Muscle layer of duodenum (tissue), 2 donors: ENCODE measurements around the gene ABCA6.
A peak's percentile ranks its signal among the peaks of the same experiment; 100 is the strongest.
"Not testable (repeated sequence)": the region's sequence is repeated elsewhere in the genome, so short reads cannot be mapped to it uniquely, and the experiment has no call there.

Source experiments
- H3K27ac ChIP-seq: one replicate; pipeline ENCODE4 v1.7.0; 2013; ENCODE audit warnings: mild to moderate bottlenecking, low read length
- H3K27me3 ChIP-seq: one replicate; pipeline ENCODE4 v1.7.0; 2013; ENCODE audit warnings: low read depth, mild to moderate bottlenecking, control low read depth, low read length
- H3K36me3 ChIP-seq, 2 donors: one replicate each; pipeline ENCODE4 v1.7.0; 2013; ENCODE audit warnings: low read length in 2 of 2, control low read depth in 1 of 2, mild to moderate bottlenecking in 1 of 2; ENCODE audit not compliant: insufficient read depth in 2 of 2, control insufficient read depth in 1 of 2
- H3K4me1 ChIP-seq, 2 donors: one replicate each; pipeline ENCODE4 v1.7.0; 2013; ENCODE audit warnings: low read length in 2 of 2, mild to moderate bottlenecking in 2 of 2, control low read depth in 1 of 2, moderate library complexity in 1 of 2; ENCODE audit not compliant: insufficient read depth in 2 of 2, control insufficient read depth in 1 of 2
- H3K4me3 ChIP-seq, 2 donors: one replicate each; pipeline ENCODE4 v1.7.0; 2013; ENCODE audit warnings: low read length in 2 of 2, low read depth in 1 of 2, mild to moderate bottlenecking in 1 of 2
- H3K9me3 ChIP-seq, 2 donors: one replicate each; pipeline ENCODE4 v1.7.0; 2013; ENCODE audit warnings: low read length in 2 of 2, control low read depth in 1 of 2, mild to moderate bottlenecking in 1 of 2; ENCODE audit not compliant: control insufficient read depth in 1 of 2
- donor health status: healthy.

Gene ABCA6

DNA sequence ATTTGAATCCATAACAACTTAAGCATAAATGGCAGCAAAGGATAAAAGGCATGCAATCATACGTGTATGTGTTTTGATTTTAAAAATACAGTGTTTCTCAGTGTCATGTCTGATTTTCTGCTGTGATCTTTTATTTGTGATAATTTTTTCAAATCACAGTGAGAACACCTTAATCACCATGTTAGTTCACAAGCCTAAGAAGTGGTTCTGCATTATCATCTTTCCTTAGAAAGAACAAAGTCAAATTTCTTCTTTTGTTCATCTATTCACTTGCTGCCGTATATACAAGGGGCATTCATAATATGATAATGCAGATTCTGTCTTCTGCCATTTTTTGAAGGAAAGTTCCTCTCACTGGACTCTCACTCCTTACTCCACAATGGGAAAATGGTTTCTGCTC lies 47.7 kb downstream of the ABCA6 start:
- Histone ChIP-seq H3K27me3 (no peaks in the 10 kb centered on the region), H3K36me3 (no peaks in the 10 kb centered on the region), H3K4me1 (no peaks in the 10 kb centered on the region), H3K4me3 (no peak overlapping the region), H3K9me3 (no peaks in the 10 kb centered on the region), H3K27ac (no peak overlapping the region)

DNA sequence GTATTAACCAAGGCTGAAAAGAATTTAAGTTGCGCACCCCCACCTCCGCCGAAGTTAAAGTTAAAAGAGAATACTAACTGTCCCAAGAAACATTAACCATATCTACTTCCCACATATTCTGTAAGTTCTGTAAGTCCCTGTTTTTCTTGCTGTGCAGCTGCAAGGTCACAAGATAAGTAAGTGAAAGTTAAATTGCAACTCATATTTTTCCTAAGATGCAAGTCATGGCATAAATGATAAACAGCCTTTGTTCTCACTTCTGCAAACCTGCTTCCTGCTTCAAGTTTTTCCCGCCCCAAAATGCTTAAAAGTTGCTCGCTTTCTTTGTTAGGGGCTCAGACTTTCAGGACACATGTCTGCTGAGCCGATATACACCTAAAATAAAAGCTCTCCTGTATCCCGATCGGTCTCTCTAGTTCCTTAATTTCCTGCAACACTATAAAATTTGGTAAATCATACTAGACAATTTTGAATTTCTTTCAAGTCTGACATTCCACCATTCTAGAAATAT lies 48.4 kb downstream of the ABCA6 start:
- no peaks in the 10 kb centered on the region for H3K4me1 ChIP-seq
- no peaks in the 10 kb centered on the region for H3K36me3 ChIP-seq
- no peak overlapping the region for H3K27ac ChIP-seq
- H3K27me3 ChIP-seq, result no peaks in the 10 kb centered on the region
- H3K9me3 ChIP-seq, result no peaks in the 10 kb centered on the region
- peak overlapping the region in 1 of 2 donors; percentile 8 for H3K4me3 ChIP-seq

DNA sequence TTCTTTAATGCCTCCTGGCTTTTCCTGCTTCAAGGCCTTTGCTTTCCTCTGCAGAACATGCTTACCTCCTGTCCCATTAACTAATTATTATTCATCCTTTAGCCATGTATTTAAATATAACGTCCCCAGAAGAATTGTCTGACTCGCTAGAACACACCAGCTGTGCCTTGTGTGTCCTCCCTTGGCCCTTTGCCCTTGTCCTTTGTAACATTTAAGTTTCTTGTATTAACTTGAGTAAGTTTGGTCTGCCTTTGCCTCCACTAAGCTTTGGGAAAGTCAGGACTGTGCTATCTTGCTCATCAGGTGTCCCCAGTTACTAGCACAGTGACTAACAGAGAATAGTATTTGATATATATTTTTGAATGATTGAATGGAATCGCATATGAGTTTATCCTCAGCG lies 51.3 kb downstream of the ABCA6 start:
- no peak overlapping the region for H3K4me3 ChIP-seq
- no peaks in the 10 kb centered on the region for H3K36me3 ChIP-seq
- no peaks in the 10 kb centered on the region for H3K27me3 ChIP-seq
- no peaks in the 10 kb centered on the region for H3K4me1 ChIP-seq
- no peaks in the 10 kb centered on the region for H3K9me3 ChIP-seq
- H3K27ac ChIP-seq, result no peak overlapping the region

DNA sequence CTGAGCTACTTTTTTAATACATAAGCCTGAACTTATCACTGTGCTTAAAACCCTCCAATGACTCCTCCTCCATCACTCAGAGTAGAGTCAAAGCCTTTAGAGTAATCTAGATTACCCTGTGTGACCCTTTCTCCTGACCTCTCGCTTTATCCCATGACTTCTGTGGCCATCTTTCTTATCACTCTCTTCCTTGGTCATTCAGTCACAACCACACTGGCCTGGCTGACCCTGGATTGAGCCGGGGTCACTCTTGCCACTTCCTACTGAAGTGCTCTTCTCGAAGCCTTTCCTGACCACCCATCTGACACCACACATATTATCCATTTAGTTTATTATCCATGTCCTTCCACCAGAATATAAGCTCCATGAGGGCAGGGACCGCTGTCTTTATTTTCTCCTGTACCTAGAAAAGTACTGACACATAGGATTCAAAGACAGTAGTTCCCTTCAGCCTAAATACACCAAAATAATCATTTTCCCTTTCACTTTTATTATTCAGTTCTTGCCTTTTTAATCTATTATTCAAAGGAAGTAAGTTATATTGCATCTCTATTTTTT lies 53.0 kb downstream of the ABCA6 start:
- Histone ChIP-seq H3K4me1 (no peaks in the 10 kb centered on the region), H3K27ac (no peak overlapping the region), H3K4me3 (no peak overlapping the region), H3K9me3 (no peaks in the 10 kb centered on the region), H3K36me3 (no peaks in the 10 kb centered on the region), H3K27me3 (no peaks in the 10 kb centered on the region)

DNA sequence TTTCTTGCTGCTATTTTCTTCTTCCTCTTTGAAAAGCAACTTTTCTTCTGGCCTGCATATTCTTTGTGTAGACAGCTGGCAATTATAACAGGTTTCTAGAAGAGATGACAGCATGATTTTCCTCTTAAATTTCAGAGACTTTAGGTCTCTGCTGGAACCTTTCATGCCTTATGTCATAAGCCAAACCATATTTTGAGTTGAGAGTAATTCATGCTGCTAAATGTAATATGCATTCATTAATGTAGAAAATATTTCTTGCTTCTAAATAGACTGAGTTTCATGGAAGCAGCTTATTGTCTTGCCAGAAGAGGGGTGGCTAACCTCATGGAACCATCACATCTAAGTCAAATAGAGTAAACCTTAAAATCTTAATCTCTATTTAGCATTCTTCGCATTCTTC lies 55.1 kb downstream of the ABCA6 start:
- Histone ChIP-seq H3K4me3 (no peak overlapping the region), H3K9me3 (peaks cover 3 to 5% of the 10 kb centered on the region in 2 donors), H3K36me3 (peaks cover 0 to 8% of the 10 kb centered on the region in 2 donors)

DNA sequence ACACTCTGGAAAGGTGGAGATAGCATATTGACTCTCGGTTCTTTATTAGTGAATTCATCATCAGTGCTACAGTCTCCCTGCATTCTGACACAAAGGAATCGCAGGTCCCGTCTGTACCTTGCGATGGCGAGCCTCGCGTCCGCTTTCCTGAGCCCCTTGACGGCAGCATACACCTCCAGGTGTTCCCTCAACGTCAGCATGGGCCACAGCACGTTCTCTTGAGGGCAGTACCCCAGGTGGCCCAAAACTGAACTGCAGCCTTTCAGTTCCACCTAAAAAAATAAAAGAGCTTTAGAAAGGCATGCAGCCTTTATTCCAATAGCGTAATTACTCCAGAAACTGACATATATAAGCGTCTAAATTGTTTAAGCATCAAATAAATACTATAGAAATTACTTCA lies 56.8 kb downstream of the ABCA6 start:
- Histone ChIP-seq H3K4me3 (no peak overlapping the region), H3K4me1 (no peaks in the 10 kb centered on the region), H3K36me3 (peaks cover 0 to 13% of the 10 kb centered on the region in 2 donors), H3K27ac (no peak overlapping the region), H3K27me3 (no peaks in the 10 kb centered on the region), H3K9me3 (peaks cover 3 to 5% of the 10 kb centered on the region in 2 donors)

More for the DNA sequence above, 55.1 kb downstream of the ABCA6 start:
- Histone ChIP-seq H3K4me1 (no peaks in the 10 kb centered on the region), H3K27ac (no peak overlapping the region), H3K27me3 (no peaks in the 10 kb centered on the region)

DNA sequence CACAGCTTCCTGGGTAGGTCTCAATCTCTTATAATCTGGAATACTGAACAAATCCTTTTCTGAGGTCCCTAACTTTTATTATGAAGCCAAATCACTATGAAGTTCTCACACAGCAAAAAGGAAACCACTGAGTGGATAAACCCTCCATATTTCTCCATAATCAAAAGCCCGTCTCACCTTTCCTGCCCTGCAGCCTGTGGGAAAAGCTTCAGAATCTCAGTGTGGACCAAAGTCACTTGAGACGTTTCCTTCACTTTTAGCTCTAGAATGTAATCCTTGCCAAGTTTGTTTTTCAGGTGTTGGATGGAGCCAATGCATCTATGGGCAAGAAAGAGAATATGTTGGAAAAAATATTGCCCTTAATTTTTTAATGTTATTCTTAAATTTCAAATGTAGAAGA lies 59.0 kb downstream of the ABCA6 start:
- Histone ChIP-seq H3K27me3 (no peaks in the 10 kb centered on the region), H3K9me3 (peaks cover 3 to 5% of the 10 kb centered on the region in 2 donors), H3K4me1 (no peaks in the 10 kb centered on the region), H3K27ac (no peak overlapping the region), H3K4me3 (no peak overlapping the region), H3K36me3 (peaks cover 4 to 20% of the 10 kb centered on the region in 2 donors)

DNA sequence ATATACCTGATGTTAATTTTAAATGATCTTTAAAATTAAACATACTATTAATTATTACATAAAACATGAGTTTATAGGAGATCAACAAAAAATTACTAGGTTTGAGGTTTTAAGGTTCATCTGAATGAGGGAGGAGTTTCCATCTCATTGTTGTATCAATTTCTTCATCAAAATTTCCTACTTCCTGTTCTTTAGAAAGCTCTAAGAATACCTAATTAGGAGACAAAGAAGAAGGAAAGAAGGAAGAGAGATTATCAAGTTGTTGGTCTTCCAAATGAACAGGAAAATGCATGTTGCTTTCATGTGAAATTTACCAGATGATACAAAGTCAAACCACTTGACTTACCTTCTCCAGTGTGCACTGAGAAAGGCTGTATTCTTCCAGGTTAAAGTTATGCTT lies 62.8 kb downstream of the ABCA6 start:
- Histone ChIP-seq H3K27me3 (no peaks in the 10 kb centered on the region), H3K9me3 (peaks cover 5 to 13% of the 10 kb centered on the region in 2 donors), H3K27ac (no peak overlapping the region), H3K4me3 (no peak overlapping the region), H3K36me3 (peaks cover 4 to 20% of the 10 kb centered on the region in 2 donors), H3K4me1 (no peaks in the 10 kb centered on the region)

DNA sequence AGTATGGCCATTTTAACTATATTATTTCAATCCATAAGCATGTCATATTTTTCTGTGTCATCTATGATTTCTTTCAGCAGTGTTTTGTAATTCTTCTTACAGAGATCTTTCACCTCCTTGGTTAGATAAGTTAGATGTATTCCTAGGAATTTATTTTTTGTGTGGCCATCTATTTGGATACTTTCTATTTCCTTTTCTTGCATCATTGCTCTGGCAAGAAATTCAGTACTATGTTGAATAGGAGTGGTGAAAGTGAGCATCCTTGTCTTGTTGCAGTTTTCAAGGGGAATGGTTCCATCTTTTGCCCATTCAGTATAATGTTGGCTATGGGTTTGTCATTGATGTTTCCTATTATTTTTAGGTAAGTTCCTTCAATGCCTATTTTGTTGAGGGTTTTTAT lies 65.9 kb downstream of the ABCA6 start:
- H3K4me3 ChIP-seq, result no peak overlapping the region
- H3K27ac ChIP-seq, result no peak overlapping the region
- peaks cover 0 to 12% of the 10 kb centered on the region in 2 donors for H3K9me3 ChIP-seq
- peaks cover 4 to 12% of the 10 kb centered on the region in 2 donors for H3K36me3 ChIP-seq
- no peaks in the 10 kb centered on the region for H3K4me1 ChIP-seq
- H3K27me3 ChIP-seq, result no peaks in the 10 kb centered on the region

DNA sequence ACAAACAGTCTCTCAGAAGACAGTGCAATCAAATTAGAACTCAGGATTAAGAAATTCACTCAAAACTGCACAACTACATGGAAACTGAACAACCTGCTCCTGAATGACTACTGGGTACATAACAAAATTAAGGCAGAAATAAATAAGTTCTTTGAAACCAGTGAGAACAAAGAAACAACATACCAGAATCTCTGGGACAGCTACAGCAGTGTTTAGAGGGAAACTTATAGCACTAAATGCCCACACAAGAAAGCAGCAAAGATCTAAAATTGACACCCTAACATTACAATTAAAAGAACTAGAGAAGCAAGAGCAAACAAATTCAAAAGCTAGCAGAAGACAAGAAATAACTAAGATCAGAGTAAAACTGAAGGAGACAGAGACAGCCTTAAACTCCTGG lies 68.3 kb downstream of the ABCA6 start:
- H3K36me3 ChIP-seq, H3K27me3 ChIP-seq, H3K27ac ChIP-seq, H3K4me1 ChIP-seq, H3K4me3 ChIP-seq: not testable (repeated sequence)
- peaks cover 0 to 12% of the 10 kb centered on the region in 2 donors for H3K9me3 ChIP-seq

DNA sequence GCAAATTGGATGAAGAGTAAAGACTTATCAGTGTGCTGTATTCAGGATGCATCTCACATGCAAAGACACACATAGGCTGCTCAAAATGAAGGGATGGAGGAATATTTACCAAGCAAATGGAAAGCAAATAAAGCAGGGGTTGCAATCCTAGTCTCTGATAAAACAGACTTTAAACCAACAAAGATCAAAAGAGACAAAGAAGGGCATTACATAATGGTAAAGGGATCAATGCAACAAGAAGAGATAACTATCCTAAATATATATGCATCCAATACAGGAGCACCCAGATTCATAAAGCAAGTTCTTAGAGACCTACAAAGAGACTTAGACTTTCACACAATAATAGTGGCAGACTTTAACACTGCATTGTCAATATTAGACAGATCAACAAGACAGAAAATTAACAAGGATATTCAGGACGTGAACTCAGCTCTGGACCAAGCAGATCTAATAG lies 68.9 kb downstream of the ABCA6 start:
- H3K27me3 ChIP-seq, H3K4me1 ChIP-seq, H3K27ac ChIP-seq, H3K36me3 ChIP-seq, H3K4me3 ChIP-seq: not testable (repeated sequence)
- H3K9me3 ChIP-seq, result peaks cover 0 to 12% of the 10 kb centered on the region in 2 donors

DNA sequence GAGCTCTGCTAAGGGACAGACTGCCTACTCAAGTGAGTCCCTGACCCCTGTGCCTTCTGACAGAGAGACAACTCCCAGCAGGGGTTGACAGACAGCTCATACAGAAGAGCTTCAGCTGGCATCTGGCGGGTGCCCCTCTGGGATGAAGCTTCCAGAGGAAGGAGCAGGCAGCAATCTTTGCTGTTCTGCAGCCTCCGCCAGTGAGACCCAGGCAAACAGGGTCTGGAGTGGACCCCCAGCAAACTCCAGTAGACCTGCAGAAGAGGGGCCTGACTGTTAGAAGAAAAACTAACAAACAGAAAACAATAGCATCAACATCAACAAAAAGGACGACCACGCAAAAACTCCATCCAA lies 70.5 kb downstream of the ABCA6 start:
- not testable (repeated sequence) for H3K36me3 ChIP-seq, H3K4me3 ChIP-seq, H3K4me1 ChIP-seq, H3K27ac ChIP-seq, H3K27me3 ChIP-seq
- H3K9me3 ChIP-seq, result peaks cover 0 to 10% of the 10 kb centered on the region in 2 donors
